Measurements from ENCODE around the gene AZGP1. TPM values are rescaled to one million over a fixed set of nuclear protein-coding genes. Genes with fewer than 3 reads are reported as not detected.
"Not testable (repeated sequence)": the region's sequence is repeated elsewhere in the genome, so short reads cannot be mapped to it uniquely, and the experiment has no call there.

The AZGP1 gene
- polyA plus RNA-seq, 4 donors, result 52.2 to 69.0 (median 62.5) TPM

GRCh38 chr7:100000239-100000638, 24.4 kb upstream of the AZGP1 start:
- DNase-seq (ENCODE audit: low read depth in 4 of 4, low spot score in 2 of 4), result no peak

GRCh38 chr7:99997545-99998137, 21.8 kb upstream of the AZGP1 start:
- peak in 3 of 4 donors; percentile 25 to 54 (median 31) for DNase-seq (ENCODE audit: low read depth in 4 of 4, low spot score in 2 of 4)

- DNase-seq (ENCODE audit: low read depth in 4 of 4, low spot score in 2 of 4), result peak in 1 of 4 donors; percentile 2
Observed at GRCh38 chr7:99996755-99997544, 21.1 kb upstream of the AZGP1 start.

- DNase-seq (ENCODE audit: low read depth in 4 of 4, low spot score in 2 of 4), result no peak
Observed at GRCh38 chr7:99994819-99995218, 19.0 kb upstream of the AZGP1 start.

- no peak for DNase-seq (ENCODE audit: low read depth in 4 of 4, low spot score in 2 of 4)
Observed at GRCh38 chr7:99992330-99993038, 16.7 kb upstream of the AZGP1 start.

- DNase-seq (ENCODE audit: low read depth in 4 of 4, low spot score in 2 of 4), result not testable (repeated sequence)
Observed at GRCh38 chr7:99991543-99991942, 15.7 kb upstream of the AZGP1 start.

GRCh38 chr7:99990460-99990852, 14.6 kb upstream of the AZGP1 start:
- DNase-seq (ENCODE audit: low read depth in 4 of 4, low spot score in 2 of 4), result peak in 2 of 4 donors; percentile 2 to 10

GRCh38 chr7:99987846-99988245, 12.0 kb upstream of the AZGP1 start:
- no peak for DNase-seq (ENCODE audit: low read depth in 4 of 4, low spot score in 2 of 4)

GRCh38 chr7:99987306-99987705, 11.5 kb upstream of the AZGP1 start:
- DNase-seq (ENCODE audit: low read depth in 4 of 4, low spot score in 2 of 4), result not testable (repeated sequence)

GRCh38 chr7:99984593-99984992, 8.8 kb upstream of the AZGP1 start:
- no peak for DNase-seq (ENCODE audit: low read depth in 4 of 4, low spot score in 2 of 4)

GRCh38 chr7:99981066-99981465, 5.2 kb upstream of the AZGP1 start:
- not testable (repeated sequence) for DNase-seq (ENCODE audit: low read depth in 4 of 4, low spot score in 2 of 4)

- not testable (repeated sequence) for DNase-seq (ENCODE audit: low read depth in 4 of 4, low spot score in 2 of 4)
Observed at GRCh38 chr7:99980448-99980872, 4.6 kb upstream of the AZGP1 start.

- peak in 1 of 4 donors; percentile 6 for DNase-seq (ENCODE audit: low read depth in 4 of 4, low spot score in 2 of 4)
Observed at GRCh38 chr7:99979814-99980225, 4.0 kb upstream of the AZGP1 start.

GRCh38 chr7:99976626-99977025, 795 bp upstream of the AZGP1 start:
- no peak for DNase-seq (ENCODE audit: low read depth in 4 of 4, low spot score in 2 of 4)

GRCh38 chr7:99974681-99975080, 1.1 kb downstream of the AZGP1 start:
- DNase-seq (ENCODE audit: low read depth in 4 of 4, low spot score in 2 of 4), result no peak

- not testable (repeated sequence) for DNase-seq (ENCODE audit: low read depth in 4 of 4, low spot score in 2 of 4)
Observed at GRCh38 chr7:99973817-99974216, 2.0 kb downstream of the AZGP1 start.

GRCh38 chr7:99971242-99971641, 4.6 kb downstream of the AZGP1 start:
- no peak for DNase-seq (ENCODE audit: low read depth in 4 of 4, low spot score in 2 of 4)

GRCh38 chr7:99969813-99970212, 6.0 kb downstream of the AZGP1 start:
- DNase-seq (ENCODE audit: low read depth in 4 of 4, low spot score in 2 of 4), result not testable (repeated sequence)

GRCh38 chr7:99969298-99969697, 6.5 kb downstream of the AZGP1 start:
- DNase-seq (ENCODE audit: low read depth in 4 of 4, low spot score in 2 of 4), result no peak

GRCh38 chr7:99958564-99959227, 17.1 kb downstream of the AZGP1 start:
- DNase-seq (ENCODE audit: low read depth in 4 of 4, low spot score in 2 of 4), result no peak

GRCh38 chr7:99955247-99955646, 20.6 kb downstream of the AZGP1 start:
- no peak for DNase-seq (ENCODE audit: low read depth in 4 of 4, low spot score in 2 of 4)

Measured in left renal cortex interstitium (tissue), 4 donors.